ENCODE results near the gene KTN1. TPM values are rescaled to one million over a fixed set of nuclear protein-coding genes. Genes with fewer than 3 reads are reported as not detected.

KTN1 gene
- total RNA-seq, 4 donors from 2014 or later = 114 to 165 (median 139) TPM

GRCh38 chr14:55583942-55584468 lies 4.0 kb downstream of the KTN1 start:
- TF ChIP-seq CTCF (IDR thresholded peaks at IDR 0.05) = no peak
- no peak for DNase-seq (ENCODE audit: low spot score)
- no peak for ATAC-seq (ENCODE audit: low FRiP score)

DNA sequence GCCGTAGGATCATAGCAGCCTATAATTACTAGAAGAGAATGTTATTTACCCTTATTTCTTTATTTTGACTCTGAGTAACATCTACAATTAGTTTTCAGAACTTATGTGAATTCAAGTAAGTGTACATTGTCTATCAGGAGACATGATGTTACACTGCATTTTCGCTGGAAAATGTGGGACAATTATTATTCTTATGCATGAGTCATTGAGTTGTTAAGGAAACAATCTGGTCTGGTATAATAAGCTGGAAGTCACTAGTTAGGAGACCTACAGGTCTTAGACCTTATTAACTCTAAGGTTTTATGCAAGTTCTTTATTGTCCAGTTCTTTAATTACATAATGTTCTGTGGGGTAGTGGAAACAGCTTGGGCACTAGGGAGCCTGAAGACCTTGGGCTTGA lies 5.8 kb downstream of the KTN1 start:
- DNase-seq (ENCODE audit: low spot score) = no peak
- no peak for TF ChIP-seq CTCF (IDR thresholded peaks at IDR 0.05)
- no peak for ATAC-seq (ENCODE audit: low FRiP score)

GRCh38 chr14:55586411-55586810 lies 6.4 kb downstream of the KTN1 start:
- DNase-seq (ENCODE audit: low spot score) (no peak), ATAC-seq (ENCODE audit: low FRiP score) (no peak)

DNA sequence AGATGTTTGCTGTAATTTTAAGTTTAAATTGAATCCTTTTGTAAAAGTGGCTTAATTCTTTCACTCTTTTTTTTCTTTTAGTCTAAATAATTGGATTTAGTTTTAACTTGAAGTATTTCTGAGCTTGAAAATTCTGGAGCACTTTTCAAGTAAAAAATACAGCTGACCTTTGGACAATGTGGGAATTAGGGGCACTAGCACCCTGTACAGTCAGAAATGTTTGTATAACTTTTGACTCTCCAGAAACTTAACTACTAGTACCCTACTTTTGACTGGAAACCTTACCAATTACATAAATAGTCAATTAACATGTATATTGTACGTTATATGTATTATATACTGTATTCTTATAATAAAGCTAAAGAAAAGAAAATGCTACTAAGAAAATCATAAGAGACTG lies 7.8 kb downstream of the KTN1 start:
- DNase-seq (ENCODE audit: low spot score) = no peak
- no peak for ATAC-seq (ENCODE audit: low FRiP score)
- TF ChIP-seq CTCF (IDR thresholded peaks at IDR 0.05) = no peak

More at GRCh38 chr14:55586411-55586810, 6.4 kb downstream of the KTN1 start:
- no peak for TF ChIP-seq CTCF (IDR thresholded peaks at IDR 0.05)

DNA sequence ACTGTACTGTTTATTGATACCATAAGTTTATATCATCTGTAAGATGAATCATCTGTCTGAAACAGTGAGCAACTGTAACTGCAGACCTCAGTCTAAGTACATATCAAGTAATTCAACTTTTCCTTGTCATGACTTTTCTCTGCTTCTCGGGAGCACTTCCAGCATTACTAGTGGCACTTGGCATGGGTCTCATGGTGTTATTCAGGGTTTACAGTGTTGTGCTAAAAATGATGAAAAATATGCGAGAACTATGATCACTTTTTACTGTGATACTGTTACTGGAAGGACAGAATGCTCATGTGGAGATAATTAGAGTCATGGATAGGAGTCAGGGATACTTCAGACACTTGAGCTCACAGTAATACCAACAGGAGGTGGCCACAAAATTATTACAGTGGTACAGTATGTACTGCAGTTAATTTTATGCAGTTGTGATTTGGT lies 8.3 kb downstream of the KTN1 start:
- no peak for TF ChIP-seq CTCF (IDR thresholded peaks at IDR 0.05)
- DNase-seq (ENCODE audit: low spot score) (no peak), ATAC-seq (ENCODE audit: low FRiP score) (no peak)

GRCh38 chr14:55589171-55589570 lies 9.2 kb downstream of the KTN1 start:
- DNase-seq (ENCODE audit: low spot score) = no peak
- TF ChIP-seq CTCF (IDR thresholded peaks at IDR 0.05) = no peak
- ATAC-seq (ENCODE audit: low FRiP score) = peak; percentile 67

DNA sequence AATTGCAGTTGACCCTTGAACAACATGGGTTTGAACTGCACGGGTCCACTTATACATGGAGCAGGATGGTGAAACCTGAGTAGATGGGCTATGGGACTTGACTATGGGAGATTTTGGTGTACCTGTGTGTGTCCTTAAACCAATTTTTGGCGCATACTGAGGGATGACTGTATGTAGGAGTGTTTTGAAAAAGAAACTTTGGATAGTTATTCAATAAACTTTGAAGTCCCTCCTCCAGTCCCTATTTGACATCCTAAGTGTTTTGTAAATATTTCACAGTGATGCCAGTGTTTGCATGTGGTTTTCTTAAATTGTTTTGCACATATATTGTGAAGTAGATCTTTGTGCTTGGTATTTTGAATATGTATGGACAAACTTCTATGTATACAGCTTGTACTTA lies 12.4 kb downstream of the KTN1 start:
- TF ChIP-seq CTCF (IDR thresholded peaks at IDR 0.05) = no peak
- DNase-seq (ENCODE audit: low spot score) (no peak), ATAC-seq (ENCODE audit: low FRiP score) (no peak)

All from omental fat pad (tissue), 4 donors.